BJ (cell line): ENCODE measurements around the gene NLE1. TPM values are rescaled to one million over a fixed set of nuclear protein-coding genes. Genes with fewer than 3 reads are reported as not detected.
"Not testable (repeated sequence)": the region's sequence is repeated elsewhere in the genome, so short reads cannot be mapped to it uniquely, and the experiment has no call there.

ENCODE experiments used
- CTCF ChIA-PET: fragments of 350-600 bp; formaldehyde crosslinking; extraction: SDS; loops from one replicate; lab custom pipeline; 2021; ENCODE audit warnings: antibody characterized with exemption, inconsistent platforms; lab: Yijun Ruan, JAX
- POLR2A ChIA-PET: fragments of 300-600 bp; sonication (Branson Sonifier 250); formaldehyde crosslinking; extraction: SDS; loops from one replicate; lab custom pipeline; 2021; ENCODE audit warnings: antibody characterized with exemption; lab: Charles Lee
- DNase-seq: peaks from one replicate; pipeline ENCODE4 v3.0.0-alpha.2; 2011; ENCODE audit warnings: low read depth
- H3K27me3 ChIP-seq: 2 replicates; pipeline ENCODE4 v1.6.0; 2011; ENCODE audit warnings: low read length; ENCODE audit not compliant: control insufficient read depth, insufficient read depth
- H3K36me3 ChIP-seq: 2 replicates; pipeline ENCODE4 v1.5.1; 2011; ENCODE audit warnings: low read length; ENCODE audit not compliant: control insufficient read depth, insufficient read depth
- H3K4me3 ChIP-seq: 2 replicates; pipeline ENCODE4 v1.5.1; 2011; ENCODE audit warnings: low read depth, mild to moderate bottlenecking, control low read depth, low read length
- CTCF ChIP-seq: IDR thresholded peaks from 2 replicates; pipeline ENCODE4 v1.5.1; 2011; ENCODE audit warnings: low read depth, mild to moderate bottlenecking, control low read depth, inconsistent platforms, low read length, moderate library complexity; ENCODE audit not compliant: insufficient read depth
- polyA plus RNA-seq: library from polyadenylated mRNA; depleted of rRNA; stranded (reverse); fragments of >200 nt; gene quantifications from 2 replicates; pipeline ENCODE4 v1.2.3, GENCODE V29; 2011

NLE1 gene
- polyA plus RNA-seq, 1 experiment = 14.9 TPM

- no peaks in the 10 kb centered on the region for H3K27me3 ChIP-seq
- no peaks in the 10 kb centered on the region for H3K36me3 ChIP-seq
- H3K4me3 ChIP-seq = no peak overlapping the region
- TF ChIP-seq CTCF = no peak
- ChIA-PET CTCF (no interaction called here), POLR2A (no interaction called here)
- no peak for DNase-seq
These were observed 43.7 kb upstream of the NLE1 start for GRCh38 chr17:35185849-35186248.

GRCh38 chr17:35184274-35184673 is 42.2 kb upstream of the NLE1 start:
- Histone ChIP-seq H3K27me3 (no peaks in the 10 kb centered on the region), H3K4me3 (no peak overlapping the region), H3K36me3 (no peaks in the 10 kb centered on the region)
- DNase-seq = no peak
- POLR2A ChIA-PET = no interaction called here
- no peak for TF ChIP-seq CTCF
- CTCF ChIA-PET = interaction anchor here (0.6 to 1.6 kb wide), 3 partner anchors 10 to 360 kb away, joined by 3 to 6 read pairs (median 4); no protein-coding TSS in a partner anchor

- no peak overlapping the region for H3K4me3 ChIP-seq
- POLR2A ChIA-PET = no interaction called here
- no peaks in the 10 kb centered on the region for H3K27me3 ChIP-seq
- CTCF ChIA-PET = interaction anchor here (0.6 to 0.7 kb wide), 2 partner anchors 352 to 361 kb away, joined by 3 to 4 read pairs; no protein-coding TSS in a partner anchor
- DNase-seq = no peak
- no peak for TF ChIP-seq CTCF
- no peaks in the 10 kb centered on the region for H3K36me3 ChIP-seq
These were observed 41.2 kb upstream of the NLE1 start for GRCh38 chr17:35183332-35183731.

GRCh38 chr17:35179379-35179778 is 37.3 kb upstream of the NLE1 start:
- DNase-seq, H3K36me3 ChIP-seq, POLR2A ChIA-PET, H3K27me3 ChIP-seq, H3K4me3 ChIP-seq: not testable (repeated sequence)
- CTCF ChIA-PET = interaction anchor here (0.7 kb wide), 1 partner anchor 18 kb away, joined by 3 read pairs; no protein-coding TSS in a partner anchor

GRCh38 chr17:35176897-35177296 is 34.8 kb upstream of the NLE1 start:
- Histone ChIP-seq H3K4me3 (no peak overlapping the region), H3K36me3 (no peaks in the 10 kb centered on the region), H3K27me3 (peaks cover 3% of the 10 kb centered on the region)
- ChIA-PET POLR2A (no interaction called here), CTCF (no interaction called here)
- TF ChIP-seq CTCF = no peak
- no peak for DNase-seq
